SU-DHL-6 (cell line): ENCODE measurements around the gene SDF2L1.
"Not testable (repeated sequence)": the region's sequence is repeated elsewhere in the genome, so short reads cannot be mapped to it uniquely, and the experiment has no call there.

Source experiments
- H2AFZ ChIP-seq: fragments of 200-600 bp; sonication (generic); 2 replicates; pipeline ENCODE4 v1.6.1; 2014; ENCODE audit warnings: low read depth, mild to moderate bottlenecking, moderate library complexity, mixed read lengths, antibody characterized with exemption, low read length; ENCODE audit not compliant: severe bottlenecking
- H3F3A ChIP-seq: fragments of 200-600 bp; shearing (Covaris generic); 2 replicates; pipeline ENCODE4 v1.6.0; 2016; ENCODE audit warnings: antibody characterized with exemption, mild to moderate bottlenecking; ENCODE audit not compliant: insufficient read depth
- H3K27ac ChIP-seq: fragments of 200-600 bp; sonication (generic); 2 replicates; pipeline ENCODE4 v1.5.1; 2016; ENCODE audit warnings: low read depth, mild to moderate bottlenecking, low read length, moderate library complexity, mixed read lengths
- H3K27me3 ChIP-seq: fragments of 200-600 bp; sonication (generic), shearing (Covaris generic); 2 replicates; pipeline ENCODE4 v1.6.0; 2014; ENCODE audit warnings: mild to moderate bottlenecking, low read length
- H3K36me3 ChIP-seq: fragments of 200-600 bp; sonication (generic); 2 replicates; pipeline ENCODE4 v1.6.1; 2014; ENCODE audit warnings: mild to moderate bottlenecking, low read length, mixed read lengths
- H3K4me2 ChIP-seq: fragments of 300-600, 200-600 bp; shearing (Covaris generic), sonication (generic); 2 replicates; pipeline ENCODE4 v1.6.0; 2014; ENCODE audit warnings: low read length, low read depth, mild to moderate bottlenecking; ENCODE audit not compliant: poor library complexity, severe bottlenecking
- H3K4me3 ChIP-seq: fragments of 200-600 bp; sonication (generic); 2 replicates; pipeline ENCODE4 v1.5.1; 2014; ENCODE audit warnings: antibody characterized with exemption, low read length, mild to moderate bottlenecking, mixed read lengths; ENCODE audit not compliant: insufficient read depth, poor library complexity, severe bottlenecking
- H3K79me2 ChIP-seq: fragments of 200-600 bp; sonication (generic); 2 replicates; pipeline ENCODE4 v1.6.1; 2014; ENCODE audit warnings: mild to moderate bottlenecking, low read length, moderate library complexity; ENCODE audit not compliant: insufficient read depth
- H3K9ac ChIP-seq: fragments of 200-600 bp; sonication (generic); 2 replicates; pipeline ENCODE4 v1.7.0; 2014; ENCODE audit warnings: mild to moderate bottlenecking, low read length
- H3K9me2 ChIP-seq: fragments of 200-600 bp; sonication (generic); replicated peaks from 2 replicates; pipeline ENCODE4 v1.6.1; 2014; ENCODE audit warnings: low read length; ENCODE audit not compliant: insufficient read depth
- H3K9me3 ChIP-seq: fragments of 200-600 bp; sonication (generic); 2 replicates; pipeline ENCODE4 v1.6.1; 2014; ENCODE audit warnings: low read length, mixed read lengths; ENCODE audit not compliant: insufficient read depth
- H4K20me1 ChIP-seq: fragments of 200-600 bp; sonication (generic); 2 replicates; pipeline ENCODE4 v1.6.1; 2014; ENCODE audit warnings: low read depth, mild to moderate bottlenecking, antibody characterized with exemption, low read length, moderate library complexity, mixed read lengths
- EZH2phosphoT487 ChIP-seq: fragments of 200-600 bp; sonication (generic), shearing (Covaris generic); conservative IDR thresholded peaks from 2 replicates; pipeline ENCODE4 v1.6.1; 2018; ENCODE audit warnings: mild to moderate bottlenecking, antibody characterized with exemption, low read length, moderate library complexity, mixed read lengths
- TF ChIP-seq, protein P1 (sequence below): fragments of 200-600 bp; sonication (generic); IDR thresholded peaks from one replicate; pipeline ENCODE4 v1.5.1; 2017; ENCODE audit warnings: antibody characterized with exemption, mild to moderate bottlenecking, low read length, moderate library complexity; ENCODE audit not compliant: insufficient read depth, poor library complexity, severe bottlenecking

Gene SDF2L1

GRCh38 chr22:21677606-21678443 lies 35.7 kb downstream of the SDF2L1 start:
- Histone ChIP-seq H3F3A (no peaks in the 10 kb centered on the region), H3K27me3 (no peaks in the 10 kb centered on the region), H3K9me3 (no peaks in the 10 kb centered on the region), H3K79me2 (no peaks in the 10 kb centered on the region), H3K36me3 (no peaks in the 10 kb centered on the region), H4K20me1 (no peaks in the 10 kb centered on the region), H3K4me3 (no peak overlapping the region), H3K27ac (no peak overlapping the region), H3K4me2 (no peak overlapping the region), H2AFZ (no peak overlapping the region), H3K9ac (no peak overlapping the region), H3K9me2 (no peaks in the 10 kb centered on the region)
- TF ChIP-seq EZH2phosphoT487 = no peak
- TF ChIP-seq, protein P1, sequence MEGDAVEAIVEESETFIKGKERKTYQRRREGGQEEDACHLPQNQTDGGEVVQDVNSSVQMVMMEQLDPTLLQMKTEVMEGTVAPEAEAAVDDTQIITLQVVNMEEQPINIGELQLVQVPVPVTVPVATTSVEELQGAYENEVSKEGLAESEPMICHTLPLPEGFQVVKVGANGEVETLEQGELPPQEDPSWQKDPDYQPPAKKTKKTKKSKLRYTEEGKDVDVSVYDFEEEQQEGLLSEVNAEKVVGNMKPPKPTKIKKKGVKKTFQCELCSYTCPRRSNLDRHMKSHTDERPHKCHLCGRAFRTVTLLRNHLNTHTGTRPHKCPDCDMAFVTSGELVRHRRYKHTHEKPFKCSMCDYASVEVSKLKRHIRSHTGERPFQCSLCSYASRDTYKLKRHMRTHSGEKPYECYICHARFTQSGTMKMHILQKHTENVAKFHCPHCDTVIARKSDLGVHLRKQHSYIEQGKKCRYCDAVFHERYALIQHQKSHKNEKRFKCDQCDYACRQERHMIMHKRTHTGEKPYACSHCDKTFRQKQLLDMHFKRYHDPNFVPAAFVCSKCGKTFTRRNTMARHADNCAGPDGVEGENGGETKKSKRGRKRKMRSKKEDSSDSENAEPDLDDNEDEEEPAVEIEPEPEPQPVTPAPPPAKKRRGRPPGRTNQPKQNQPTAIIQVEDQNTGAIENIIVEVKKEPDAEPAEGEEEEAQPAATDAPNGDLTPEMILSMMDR = no peak

DNA sequence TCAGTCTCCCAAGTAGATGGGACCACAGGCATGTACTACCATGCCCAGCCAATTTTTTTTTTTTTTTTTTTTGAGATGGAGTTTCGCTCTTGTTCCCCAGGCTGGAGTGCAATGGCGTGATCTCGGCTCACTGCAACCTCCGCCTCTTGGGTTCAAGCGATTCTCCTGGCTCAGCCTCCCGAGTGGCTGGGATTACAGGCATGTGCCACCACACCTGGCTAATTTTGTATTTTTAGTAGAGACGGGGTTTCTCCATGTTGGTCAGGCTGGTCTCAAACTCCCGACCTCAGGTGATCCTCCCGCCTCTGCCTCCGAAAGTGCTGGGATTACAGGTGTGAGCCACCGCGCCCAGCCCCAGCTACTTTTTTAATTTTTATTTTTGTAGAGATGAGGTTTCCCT lies 36.7 kb downstream of the SDF2L1 start:
- H3F3A ChIP-seq, H3K27me3 ChIP-seq, H3K9me2 ChIP-seq, H3K9ac ChIP-seq, H2AFZ ChIP-seq, H3K36me3 ChIP-seq, H4K20me1 ChIP-seq, H3K4me2 ChIP-seq, H3K4me3 ChIP-seq, H3K27ac ChIP-seq, H3K9me3 ChIP-seq, H3K79me2 ChIP-seq: not testable (repeated sequence)

DNA sequence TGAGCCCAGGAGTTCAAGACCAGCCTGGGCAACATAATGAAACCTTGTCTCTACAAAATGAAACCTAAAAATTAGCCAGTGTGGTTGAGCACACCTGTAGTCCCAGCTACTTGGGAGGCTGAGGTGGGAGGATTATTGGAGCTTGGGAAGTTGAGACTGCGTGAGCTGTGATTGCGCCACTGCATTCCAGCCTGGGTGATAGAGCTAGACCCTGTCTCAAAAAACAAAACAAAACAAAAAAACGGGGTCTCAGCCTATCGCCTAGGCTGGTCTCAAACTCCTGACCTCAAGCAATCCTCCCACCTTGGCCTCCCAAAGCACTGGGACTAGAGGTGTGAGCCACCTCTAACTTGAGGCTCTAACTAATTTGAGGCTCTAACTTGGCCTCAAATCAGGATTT lies 37.3 kb downstream of the SDF2L1 start:
- H2AFZ ChIP-seq = no peak overlapping the region
- H3K79me2 ChIP-seq = no peaks in the 10 kb centered on the region
- no peaks in the 10 kb centered on the region for H3K27me3 ChIP-seq
- no peaks in the 10 kb centered on the region for H4K20me1 ChIP-seq
- H3F3A ChIP-seq = no peaks in the 10 kb centered on the region
- H3K9me3 ChIP-seq = no peaks in the 10 kb centered on the region
- TF ChIP-seq, protein P1 = no peak
- TF ChIP-seq EZH2phosphoT487 = no peak
- H3K9me2 ChIP-seq = no peaks in the 10 kb centered on the region
- no peak overlapping the region for H3K4me3 ChIP-seq
- no peak overlapping the region for H3K4me2 ChIP-seq
- no peaks in the 10 kb centered on the region for H3K36me3 ChIP-seq
- H3K9ac ChIP-seq = no peak overlapping the region
- no peak overlapping the region for H3K27ac ChIP-seq

DNA sequence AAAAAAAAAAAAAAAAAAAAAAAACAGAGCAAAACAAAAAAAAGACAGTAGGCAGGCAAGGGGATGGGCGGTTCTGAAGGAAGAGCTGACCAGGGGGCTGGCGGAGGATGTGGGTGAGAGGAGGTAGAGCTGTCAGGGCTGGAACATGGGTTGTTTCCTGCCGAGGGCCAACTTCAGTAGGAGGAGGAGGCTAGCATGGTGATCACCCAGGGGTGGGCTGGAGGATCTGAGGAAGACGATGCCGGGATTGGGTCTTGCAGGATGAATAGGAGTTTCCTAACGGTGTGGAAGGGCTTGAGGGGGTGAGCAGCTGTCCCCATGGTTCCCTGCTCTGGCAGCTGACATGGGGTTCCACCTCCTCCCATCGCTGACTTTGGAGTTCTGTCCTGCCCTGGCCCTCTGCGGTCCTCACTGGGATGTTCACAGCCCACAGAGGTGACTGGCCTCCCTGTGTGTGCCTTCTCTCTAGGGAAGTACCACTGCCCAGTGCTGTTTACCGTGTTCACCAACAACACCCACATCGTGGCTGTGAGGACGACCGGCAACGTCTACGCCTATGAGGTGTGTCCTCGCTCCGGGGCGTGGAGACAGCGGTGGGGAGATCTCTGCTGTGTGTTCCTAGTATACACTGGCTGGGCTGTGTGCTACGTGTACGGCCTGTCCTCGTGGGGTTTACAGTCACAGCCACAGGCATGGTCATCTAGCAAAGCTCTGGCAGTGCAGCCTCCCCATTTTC lies 38.9 kb downstream of the SDF2L1 start:
- Histone ChIP-seq H3K36me3 (no peaks in the 10 kb centered on the region), H3K79me2 (no peaks in the 10 kb centered on the region), H3K27ac (no peak overlapping the region), H4K20me1 (no peaks in the 10 kb centered on the region), H3K9ac (no peak overlapping the region), H3K9me2 (no peaks in the 10 kb centered on the region), H3K27me3 (no peaks in the 10 kb centered on the region), H3K4me2 (no peak overlapping the region), H3F3A (no peaks in the 10 kb centered on the region), H2AFZ (no peak overlapping the region), H3K4me3 (no peak overlapping the region), H3K9me3 (no peaks in the 10 kb centered on the region)
- no peak for TF ChIP-seq EZH2phosphoT487
- TF ChIP-seq, protein P1 = no peak
